ENCODE data around the gene TRABD2A.

Gene TRABD2A

GRCh38 chr2:84839851-84840250, 41.0 kb downstream of the TRABD2A start:
- H3K79me2 ChIP-seq (ENCODE audit: insufficient read depth, low read length) = no peaks in the 10 kb centered on the region
- no peak overlapping the region for H3K9ac ChIP-seq (ENCODE audit: low read depth, low read length)
- no peaks in the 10 kb centered on the region for H4K20me1 ChIP-seq (ENCODE audit: insufficient read depth, low read length)
- H3K4me1 ChIP-seq (ENCODE audit: insufficient read depth, low read length) = no peaks in the 10 kb centered on the region
- no peaks in the 10 kb centered on the region for H3K36me3 ChIP-seq (ENCODE audit: insufficient read depth, low read length)
- no peak overlapping the region for H3K4me3 ChIP-seq (ENCODE audit: low read depth in 1 of 2, low read length in 2 of 2)
- DNase-seq = no peak
- H3K9me3 ChIP-seq (ENCODE audit: insufficient read depth, low read length, severe bottlenecking) = peaks cover 2% of the 10 kb centered on the region
- ATAC-seq (ENCODE audit: insufficient read depth, low read depth) = no peak
- no peak overlapping the region for H2AFZ ChIP-seq (ENCODE audit: low read depth, low read length)
- TF ChIP-seq CTCF (IDR thresholded peaks at IDR 0.05; ENCODE audit: borderline replicate concordance, extremely low read depth, low read length, poor library complexity, severe bottlenecking) (no peak), EZH2 (IDR thresholded peaks at IDR 0.05; ENCODE audit: borderline replicate concordance, low read depth, low read length, severe bottlenecking) (no peak)
- no peak overlapping the region for H3K4me2 ChIP-seq (ENCODE audit: insufficient read depth, low read length)
- peaks cover 3% of the 10 kb centered on the region for H3K27me3 ChIP-seq (ENCODE audit: insufficient read depth, low read length, poor library complexity)
- H3K27ac ChIP-seq (ENCODE audit: low read length) = no peak overlapping the region

DNA sequence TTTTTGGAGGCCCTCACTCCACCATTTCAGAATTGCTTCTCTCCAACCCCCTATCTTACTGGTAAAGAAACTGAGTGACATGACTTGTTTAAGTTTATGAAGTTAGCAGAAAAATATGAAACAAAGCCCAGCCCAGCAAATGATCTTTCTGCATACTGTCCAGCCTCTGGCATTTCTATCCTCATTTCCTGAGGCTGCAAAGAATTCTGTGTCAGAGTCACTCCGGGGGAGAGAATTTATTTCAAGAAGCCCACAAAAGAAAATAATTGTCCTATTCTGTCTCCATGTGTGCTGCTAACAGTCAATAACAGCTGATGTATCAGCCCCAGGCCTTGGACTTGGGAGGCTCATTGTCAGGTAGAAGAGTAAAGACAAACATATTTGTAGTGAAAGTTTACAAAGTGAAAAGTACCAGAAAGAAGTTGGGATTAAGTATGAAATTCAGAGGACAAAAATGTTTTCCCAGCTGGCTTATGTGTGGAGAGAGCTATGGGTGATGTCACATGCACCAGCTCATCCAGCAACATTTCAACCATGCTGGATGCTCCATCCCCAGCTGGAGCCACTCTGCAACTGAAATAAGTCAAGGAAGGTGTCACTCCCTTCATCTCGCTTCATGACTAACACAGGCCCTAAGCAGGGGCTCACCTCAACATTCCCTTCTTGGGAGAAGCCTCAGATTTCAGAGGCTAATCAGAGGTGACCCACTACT, 42.3 kb downstream of the TRABD2A start:
- Histone ChIP-seq H4K20me1 (ENCODE audit: insufficient read depth, low read length) (no peaks in the 10 kb centered on the region), H3K4me2 (ENCODE audit: insufficient read depth, low read length) (no peak overlapping the region), H3K4me3 (ENCODE audit: low read depth in 1 of 2, low read length in 2 of 2) (no peak overlapping the region), H3K9me3 (ENCODE audit: insufficient read depth, low read length, severe bottlenecking) (peaks cover 2% of the 10 kb centered on the region), H3K36me3 (ENCODE audit: insufficient read depth, low read length) (no peaks in the 10 kb centered on the region), H3K79me2 (ENCODE audit: insufficient read depth, low read length) (no peaks in the 10 kb centered on the region), H3K27ac (ENCODE audit: low read length) (no peak overlapping the region), H3K4me1 (ENCODE audit: insufficient read depth, low read length) (no peaks in the 10 kb centered on the region), H2AFZ (ENCODE audit: low read depth, low read length) (no peak overlapping the region), H3K9ac (ENCODE audit: low read depth, low read length) (no peak overlapping the region), H3K27me3 (ENCODE audit: insufficient read depth, low read length, poor library complexity) (peaks cover 3% of the 10 kb centered on the region)
- DNase-seq (no peak), ATAC-seq (ENCODE audit: insufficient read depth, low read depth) (no peak)
- no peak for TF ChIP-seq EZH2 (IDR thresholded peaks at IDR 0.05; ENCODE audit: borderline replicate concordance, low read depth, low read length, severe bottlenecking)
- TF ChIP-seq CTCF (IDR thresholded peaks at IDR 0.05; ENCODE audit: borderline replicate concordance, extremely low read depth, low read length, poor library complexity, severe bottlenecking) = no peak

GRCh38 chr2:84836215-84836614, 44.7 kb downstream of the TRABD2A start:
- H2AFZ ChIP-seq (ENCODE audit: low read depth, low read length) = no peak overlapping the region
- H3K4me2 ChIP-seq (ENCODE audit: insufficient read depth, low read length) = no peak overlapping the region
- ATAC-seq (ENCODE audit: insufficient read depth, low read depth) = no peak
- peaks cover 2% of the 10 kb centered on the region for H3K9me3 ChIP-seq (ENCODE audit: insufficient read depth, low read length, severe bottlenecking)
- H3K27me3 ChIP-seq (ENCODE audit: insufficient read depth, low read length, poor library complexity) = peaks cover 3% of the 10 kb centered on the region
- H3K4me1 ChIP-seq (ENCODE audit: insufficient read depth, low read length) = no peaks in the 10 kb centered on the region
- TF ChIP-seq CTCF (IDR thresholded peaks at IDR 0.05; ENCODE audit: borderline replicate concordance, extremely low read depth, low read length, poor library complexity, severe bottlenecking) (no peak), EZH2 (IDR thresholded peaks at IDR 0.05; ENCODE audit: borderline replicate concordance, low read depth, low read length, severe bottlenecking) (no peak)
- no peak overlapping the region for H3K4me3 ChIP-seq (ENCODE audit: low read depth in 1 of 2, low read length in 2 of 2)
- H4K20me1 ChIP-seq (ENCODE audit: insufficient read depth, low read length) = no peaks in the 10 kb centered on the region
- DNase-seq = no peak
- H3K27ac ChIP-seq (ENCODE audit: low read length) = no peak overlapping the region
- H3K79me2 ChIP-seq (ENCODE audit: insufficient read depth, low read length) = no peaks in the 10 kb centered on the region
- no peaks in the 10 kb centered on the region for H3K36me3 ChIP-seq (ENCODE audit: insufficient read depth, low read length)
- no peak overlapping the region for H3K9ac ChIP-seq (ENCODE audit: low read depth, low read length)

Measured in DND-41 (cell line).